ENCODE data around the gene DAGLA. TPM values are rescaled to one million over a fixed set of nuclear protein-coding genes. Genes with fewer than 3 reads are reported as not detected.

Gene DAGLA
- total RNA-seq, 2 experiments from 2014 or later = 0.52 to 0.73 TPM

DNA sequence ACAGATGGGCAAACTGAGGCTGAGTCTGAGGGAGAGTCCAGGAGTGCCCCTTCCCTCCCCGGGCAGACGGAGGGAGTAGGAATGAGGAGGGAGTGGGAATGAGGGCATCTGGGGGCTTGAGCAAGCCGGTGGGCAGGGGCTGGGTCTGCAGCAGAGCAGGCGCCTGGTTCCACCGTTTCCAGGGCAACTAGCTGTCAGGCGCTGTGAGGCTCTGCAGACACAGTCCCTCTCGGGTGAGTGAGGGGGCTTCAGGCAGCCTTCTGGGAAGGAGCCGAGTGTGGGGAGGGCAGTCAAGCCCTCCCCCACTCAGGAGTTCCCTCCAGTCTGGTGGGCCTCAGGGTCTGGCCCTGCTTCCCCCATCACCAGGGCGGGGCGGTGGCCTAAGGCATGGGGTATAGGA, 93.2 kb downstream of the DAGLA start:
- no peaks in the 10 kb centered on the region for H3K9me3 ChIP-seq (ENCODE audit: control insufficient read depth in 1 of 2, insufficient read depth in 1 of 2, low read length in 2 of 2)
- Mint-ChIP-seq H3K9me3 (no peaks in the 10 kb centered on the region), H3K4me1 (ENCODE audit: low read depth) (peaks cover 16% of the 10 kb centered on the region), H3K27ac (no peak overlapping the region), H3K27me3 (no peaks in the 10 kb centered on the region), H3K4me3 (no peak overlapping the region), H3K36me3 (ENCODE audit: low read depth) (no peaks in the 10 kb centered on the region)
- H3K36me3 ChIP-seq (ENCODE audit: insufficient read depth, low read length) = no peaks in the 10 kb centered on the region
- TF ChIP-seq CTCF (IDR thresholded peaks at IDR 0.05) = no peak
- CTCF ChIA-PET = no interaction called here
- no peaks in the 10 kb centered on the region for H3K27me3 ChIP-seq (ENCODE audit: control insufficient read depth in 1 of 2, insufficient read depth in 2 of 2, low read length in 2 of 2)
- no peak overlapping the region for H3K27ac ChIP-seq (ENCODE audit: low read depth in 1 of 2, low read length in 2 of 2)
- no peak for ATAC-seq (ENCODE audit: poor library complexity)
- H3K4me1 ChIP-seq (ENCODE audit: insufficient read depth, low read length) = peaks cover 39% of the 10 kb centered on the region
- intact Hi-C loops (cut with DNase I, micrococcal nuclease) = no loop called here
- no peak overlapping the region for H3K4me3 ChIP-seq (ENCODE audit: low read length)
- DNase-seq = no peak
- POLR2A ChIA-PET = no interaction called here

- Histone ChIP-seq H3K4me1 (ENCODE audit: insufficient read depth, low read length) (peaks cover 39% of the 10 kb centered on the region), H3K9me3 (ENCODE audit: control insufficient read depth in 1 of 2, insufficient read depth in 1 of 2, low read length in 2 of 2) (no peaks in the 10 kb centered on the region), H3K36me3 (ENCODE audit: insufficient read depth, low read length) (no peaks in the 10 kb centered on the region), H3K4me3 (ENCODE audit: low read length) (no peak overlapping the region), H3K27ac (ENCODE audit: low read depth in 1 of 2, low read length in 2 of 2) (no peak overlapping the region), H3K27me3 (ENCODE audit: control insufficient read depth in 1 of 2, insufficient read depth in 2 of 2, low read length in 2 of 2) (no peaks in the 10 kb centered on the region)
- Mint-ChIP-seq H3K4me3 (no peak overlapping the region), H3K36me3 (ENCODE audit: low read depth) (no peaks in the 10 kb centered on the region), H3K27me3 (no peaks in the 10 kb centered on the region), H3K27ac (no peak overlapping the region), H3K9me3 (no peaks in the 10 kb centered on the region), H3K4me1 (ENCODE audit: low read depth) (peaks cover 16% of the 10 kb centered on the region)
- ChIA-PET POLR2A (no interaction called here), CTCF (no interaction called here)
- no peak for TF ChIP-seq CTCF (IDR thresholded peaks at IDR 0.05)
- ATAC-seq (ENCODE audit: poor library complexity) (no peak), DNase-seq (no peak)
- intact Hi-C loops (cut with DNase I, micrococcal nuclease) = no loop called here
These were observed 93.6 kb downstream of the DAGLA start for GRCh38 chr11:61773809-61774208.

- Mint-ChIP-seq H3K4me1 (ENCODE audit: low read depth) (peaks cover 16% of the 10 kb centered on the region), H3K36me3 (ENCODE audit: low read depth) (no peaks in the 10 kb centered on the region), H3K27me3 (no peaks in the 10 kb centered on the region), H3K4me3 (no peak overlapping the region), H3K9me3 (no peaks in the 10 kb centered on the region), H3K27ac (no peak overlapping the region)
- no peak for DNase-seq
- intact Hi-C loops (cut with DNase I, micrococcal nuclease) = no loop called here
- TF ChIP-seq CTCF (IDR thresholded peaks at IDR 0.05) = no peak
- H3K27me3 ChIP-seq (ENCODE audit: control insufficient read depth in 1 of 2, insufficient read depth in 2 of 2, low read length in 2 of 2) = no peaks in the 10 kb centered on the region
- no peak overlapping the region for H3K4me3 ChIP-seq (ENCODE audit: low read length)
- no peaks in the 10 kb centered on the region for H3K9me3 ChIP-seq (ENCODE audit: control insufficient read depth in 1 of 2, insufficient read depth in 1 of 2, low read length in 2 of 2)
- ChIA-PET CTCF (no interaction called here), POLR2A (no interaction called here)
- no peaks in the 10 kb centered on the region for H3K36me3 ChIP-seq (ENCODE audit: insufficient read depth, low read length)
- H3K27ac ChIP-seq (ENCODE audit: low read depth in 1 of 2, low read length in 2 of 2) = no peak overlapping the region
- peaks cover 39% of the 10 kb centered on the region for H3K4me1 ChIP-seq (ENCODE audit: insufficient read depth, low read length)
- ATAC-seq (ENCODE audit: poor library complexity) = no peak
These were observed 94.2 kb downstream of the DAGLA start for GRCh38 chr11:61774411-61774810.

All from CD4-positive, alpha-beta T cell (primary cell).